ENCODE results near the gene SH3PXD2A. TPM values are rescaled to one million over a fixed set of nuclear protein-coding genes. Genes with fewer than 3 reads are reported as not detected.

SH3PXD2A gene
- total and polyA plus RNA-seq, 9 of the 15 experiments (the other 6 are each of a cell fraction or from before 2014, with no cell fraction given), result 0.41 to 9.3 (median 2.5) TPM

DNA sequence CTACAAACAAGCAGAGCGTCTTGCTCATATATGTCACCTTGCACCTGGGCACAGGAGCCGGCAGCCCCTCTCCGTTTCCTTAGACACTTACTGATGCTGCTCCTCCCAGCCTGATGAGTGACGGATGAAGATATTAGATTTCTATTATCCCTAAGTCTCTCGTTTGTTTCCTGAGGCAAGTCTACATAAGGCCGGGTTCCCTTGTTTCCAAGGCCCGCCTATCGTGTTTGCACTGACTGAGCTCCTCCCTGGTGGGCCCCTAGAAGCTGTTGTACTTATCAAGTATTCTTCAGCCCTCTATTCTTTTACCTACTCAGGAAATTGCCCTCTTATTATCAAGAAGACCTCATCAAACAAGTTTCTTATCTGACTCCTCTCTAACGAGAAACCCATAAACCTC, 18.5 kb downstream of the SH3PXD2A start:
- intact Hi-C loops (cut with micrococcal nuclease) (no loop called here), in situ Hi-C loops (cut with MboI) (no loop called here)
- Histone ChIP-seq H4K20me1 (replicated peaks; ENCODE audit: control insufficient read depth, insufficient read depth, low read length) (no peaks in the 10 kb centered on the region), H3K9me3 (replicated peaks; ENCODE audit: control insufficient read depth, insufficient read depth, low read depth, low read length) (peaks cover 3% of the 10 kb centered on the region; the same call in 1 of the 2 replicates), H3K79me2 (ENCODE audit: control insufficient read depth, insufficient read depth, low read length) (no peaks in the 10 kb centered on the region), H3K9me1 (ENCODE audit: control insufficient read depth, insufficient read depth, low read length) (no peaks in the 10 kb centered on the region), H3K4me1 (replicated peaks in 1 of 2; ENCODE audit: control insufficient read depth in 2 of 2, insufficient read depth in 2 of 2, low read length in 2 of 2) (no peaks in the 10 kb centered on the region; a peak in 3 of 5 replicates), H3K27ac (ENCODE audit: extremely low read depth, low read depth, low read length) (no peak overlapping the region), H3K4me2 (ENCODE audit: insufficient read depth, low read length) (no peak overlapping the region), H3K36me3 (ENCODE audit: control insufficient read depth, insufficient read depth, low read length) (no peaks in the 10 kb centered on the region), H3K4me3 (no peak overlapping the region), H3K27me3 (ENCODE audit: control insufficient read depth in 2 of 2, insufficient read depth in 2 of 2, low read length in 2 of 2) (peaks cover 13 to 49% of the 10 kb centered on the region in 2 experiments; a peak in 4 of 5 replicates), H2AFZ (ENCODE audit: low read depth, low read length) (no peak overlapping the region), H3K9ac (ENCODE audit: insufficient read depth in 1 of 2, low read depth in 2 of 2, low read length in 2 of 2) (no peak overlapping the region)
- ChIA-PET POLR2A (interaction anchor here (0.6 to 0.7 kb wide), 2 partner anchors 10 to 391 kb away, joined by 3 read pairs; no protein-coding TSS in a partner anchor), CTCF (ENCODE audit: low intra/inter-chr PET ratio) (no interaction called here)
- no peak for FAIRE-seq
- 6% methylated on average over 7 of the region's 9 CpGs for WGBS (ENCODE audit: insufficient coverage, low coverage, missing lambda C conversion rate)
- DNase-seq (ENCODE audit: extremely low read depth in 1 of 4, low spot score in 3 of 4), result no peak
- no peak for ATAC-seq
- no TSS peak for BruUV-seq (replicated peaks)
- TF ChIP-seq CXXC5 (CRISPR knock-in tag; IDR thresholded peaks at IDR 0.05), result no peak
- no peak for TF ChIP-seq PRDM10 (IDR thresholded peaks at IDR 0.05; ENCODE audit: partially characterized antibody)
- TF ChIP-seq FOSL1 (tag; conservative IDR thresholded peaks at IDR 0.05), result no peak
- no peak for TF ChIP-seq TFAP4 (CRISPR knock-in tag; IDR thresholded peaks at IDR 0.05; ENCODE audit: borderline replicate concordance)
- TF ChIP-seq IFI16 (CRISPR knock-in tag; IDR thresholded peaks at IDR 0.05), result no peak
- no peak for TF ChIP-seq POLR2A (conservative IDR thresholded peaks at IDR 0.05)
- TF ChIP-seq, protein P1, sequence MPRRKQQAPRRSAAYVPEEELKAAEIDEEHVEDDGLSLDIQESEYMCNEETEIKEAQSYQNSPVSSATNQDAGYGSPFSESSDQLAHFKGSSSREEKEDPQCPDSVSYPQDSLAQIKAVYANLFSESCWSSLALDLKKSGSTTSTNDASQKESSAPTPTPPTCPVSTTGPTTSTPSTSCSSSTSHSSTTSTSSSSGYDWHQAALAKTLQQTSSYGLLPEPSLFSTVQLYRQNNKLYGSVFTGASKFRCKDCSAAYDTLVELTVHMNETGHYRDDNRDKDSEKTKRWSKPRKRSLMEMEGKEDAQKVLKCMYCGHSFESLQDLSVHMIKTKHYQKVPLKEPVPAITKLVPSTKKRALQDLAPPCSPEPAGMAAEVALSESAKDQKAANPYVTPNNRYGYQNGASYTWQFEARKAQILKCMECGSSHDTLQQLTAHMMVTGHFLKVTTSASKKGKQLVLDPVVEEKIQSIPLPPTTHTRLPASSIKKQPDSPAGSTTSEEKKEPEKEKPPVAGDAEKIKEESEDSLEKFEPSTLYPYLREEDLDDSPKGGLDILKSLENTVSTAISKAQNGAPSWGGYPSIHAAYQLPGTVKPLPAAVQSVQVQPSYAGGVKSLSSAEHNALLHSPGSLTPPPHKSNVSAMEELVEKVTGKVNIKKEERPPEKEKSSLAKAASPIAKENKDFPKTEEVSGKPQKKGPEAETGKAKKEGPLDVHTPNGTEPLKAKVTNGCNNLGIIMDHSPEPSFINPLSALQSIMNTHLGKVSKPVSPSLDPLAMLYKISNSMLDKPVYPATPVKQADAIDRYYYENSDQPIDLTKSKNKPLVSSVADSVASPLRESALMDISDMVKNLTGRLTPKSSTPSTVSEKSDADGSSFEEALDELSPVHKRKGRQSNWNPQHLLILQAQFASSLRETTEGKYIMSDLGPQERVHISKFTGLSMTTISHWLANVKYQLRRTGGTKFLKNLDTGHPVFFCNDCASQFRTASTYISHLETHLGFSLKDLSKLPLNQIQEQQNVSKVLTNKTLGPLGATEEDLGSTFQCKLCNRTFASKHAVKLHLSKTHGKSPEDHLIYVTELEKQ (CRISPR knock-in tag; IDR thresholded peaks at IDR 0.05), result no peak
- no peak for TF ChIP-seq ZNF124 (CRISPR knock-in tag; IDR thresholded peaks at IDR 0.05)
- TF ChIP-seq GABPA (tag; conservative IDR thresholded peaks at IDR 0.05; ENCODE audit: low read depth), result no peak
- no peak for TF ChIP-seq FOXK2 (conservative IDR thresholded peaks at IDR 0.05 in 1 of 2, IDR thresholded peaks at IDR 0.05 in 1 of 2; ENCODE audit: low read depth in 2 of 2)
- TF ChIP-seq NR2C2 (CRISPR knock-in tag; IDR thresholded peaks at IDR 0.05), result no peak
- TF ChIP-seq NR2C2 (tag; IDR thresholded peaks at IDR 0.05), result no peak
- no peak for TF ChIP-seq HLTF (IDR thresholded peaks at IDR 0.05)
- TF ChIP-seq CREBBP (IDR thresholded peaks at IDR 0.05; ENCODE audit: low read depth, low read length), result no peak
- TF ChIP-seq CBX2 (IDR thresholded peaks at IDR 0.05; ENCODE audit: insufficient read depth, low read length, poor library complexity, severe bottlenecking), result no peak
- TF ChIP-seq, protein P2, sequence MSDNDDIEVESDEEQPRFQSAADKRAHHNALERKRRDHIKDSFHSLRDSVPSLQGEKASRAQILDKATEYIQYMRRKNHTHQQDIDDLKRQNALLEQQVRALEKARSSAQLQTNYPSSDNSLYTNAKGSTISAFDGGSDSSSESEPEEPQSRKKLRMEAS (CRISPR knock-in tag; IDR thresholded peaks at IDR 0.05), result no peak

All from K562 (cell line).